Measurements from ENCODE around the gene CASP3. TPM values are rescaled to one million over a fixed set of nuclear protein-coding genes. Genes with fewer than 3 reads are reported as not detected.

CASP3 gene
- total and polyA plus RNA-seq, 9 of the 15 experiments (the other 6 are each of a cell fraction or from before 2014, with no cell fraction given): 17.6 to 40.1 (median 31.8) TPM

DNA sequence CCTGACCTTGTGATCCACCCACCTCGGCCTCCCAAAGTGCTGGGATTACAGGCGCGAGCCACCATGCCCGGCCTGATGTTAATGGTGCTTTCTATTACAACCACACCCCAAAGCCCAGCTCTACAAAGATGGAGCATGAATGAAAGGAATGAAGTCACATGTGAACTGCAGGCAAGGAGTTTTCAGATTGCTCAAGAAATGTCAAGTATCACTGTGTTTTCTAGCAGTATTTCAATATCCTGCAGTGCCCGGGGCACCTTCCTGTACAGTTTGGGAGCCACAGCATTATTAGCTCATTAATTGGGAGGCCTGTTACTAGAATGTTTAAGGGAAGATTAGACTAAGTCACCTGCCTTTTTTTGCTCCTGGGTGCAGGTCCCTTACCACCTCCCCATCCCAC, 40.4 kb upstream of the CASP3 start:
- intact Hi-C loops (cut with micrococcal nuclease): no loop called here
- TF ChIP-seq CBX1 (IDR thresholded peaks at IDR 0.05; ENCODE audit: low read depth) (no peak), SRSF1 (IDR thresholded peaks at IDR 0.05; ENCODE audit: low read depth, low read length) (no peak), SREBF2 (CRISPR knock-in tag; IDR thresholded peaks at IDR 0.05) (no peak)
- TF ChIP-seq, protein P1, sequence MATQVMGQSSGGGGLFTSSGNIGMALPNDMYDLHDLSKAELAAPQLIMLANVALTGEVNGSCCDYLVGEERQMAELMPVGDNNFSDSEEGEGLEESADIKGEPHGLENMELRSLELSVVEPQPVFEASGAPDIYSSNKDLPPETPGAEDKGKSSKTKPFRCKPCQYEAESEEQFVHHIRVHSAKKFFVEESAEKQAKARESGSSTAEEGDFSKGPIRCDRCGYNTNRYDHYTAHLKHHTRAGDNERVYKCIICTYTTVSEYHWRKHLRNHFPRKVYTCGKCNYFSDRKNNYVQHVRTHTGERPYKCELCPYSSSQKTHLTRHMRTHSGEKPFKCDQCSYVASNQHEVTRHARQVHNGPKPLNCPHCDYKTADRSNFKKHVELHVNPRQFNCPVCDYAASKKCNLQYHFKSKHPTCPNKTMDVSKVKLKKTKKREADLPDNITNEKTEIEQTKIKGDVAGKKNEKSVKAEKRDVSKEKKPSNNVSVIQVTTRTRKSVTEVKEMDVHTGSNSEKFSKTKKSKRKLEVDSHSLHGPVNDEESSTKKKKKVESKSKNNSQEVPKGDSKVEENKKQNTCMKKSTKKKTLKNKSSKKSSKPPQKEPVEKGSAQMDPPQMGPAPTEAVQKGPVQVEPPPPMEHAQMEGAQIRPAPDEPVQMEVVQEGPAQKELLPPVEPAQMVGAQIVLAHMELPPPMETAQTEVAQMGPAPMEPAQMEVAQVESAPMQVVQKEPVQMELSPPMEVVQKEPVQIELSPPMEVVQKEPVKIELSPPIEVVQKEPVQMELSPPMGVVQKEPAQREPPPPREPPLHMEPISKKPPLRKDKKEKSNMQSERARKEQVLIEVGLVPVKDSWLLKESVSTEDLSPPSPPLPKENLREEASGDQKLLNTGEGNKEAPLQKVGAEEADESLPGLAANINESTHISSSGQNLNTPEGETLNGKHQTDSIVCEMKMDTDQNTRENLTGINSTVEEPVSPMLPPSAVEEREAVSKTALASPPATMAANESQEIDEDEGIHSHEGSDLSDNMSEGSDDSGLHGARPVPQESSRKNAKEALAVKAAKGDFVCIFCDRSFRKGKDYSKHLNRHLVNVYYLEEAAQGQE (IDR thresholded peaks at IDR 0.05; ENCODE audit: borderline replicate concordance): no peak
- TF ChIP-seq, protein P1 (CRISPR knock-in tag; IDR thresholded peaks at IDR 0.05; ENCODE audit: low read depth): no peak

More for the DNA sequence above, 40.4 kb upstream of the CASP3 start:
- peaks cover 6 to 7% of the 10 kb centered on the region in 2 experiments; a peak in 3 of 5 replicates for H3K4me1 ChIP-seq (replicated peaks in 1 of 2; ENCODE audit: control insufficient read depth in 2 of 2, insufficient read depth in 2 of 2, low read length in 2 of 2)
- ChIA-PET CTCF (ENCODE audit: low intra/inter-chr PET ratio) (no interaction called here), POLR2A (interaction anchor here (1.3 kb wide), 1 partner anchor 11 kb away, joined by 3 read pairs; no protein-coding TSS in a partner anchor)
- FAIRE-seq (no peak), DNase-seq (ENCODE audit: extremely low read depth in 1 of 4, low spot score in 3 of 4) (no peak), ATAC-seq (no peak)
- no peaks in the 10 kb centered on the region for H3K27me3 ChIP-seq (ENCODE audit: control insufficient read depth in 2 of 2, insufficient read depth in 2 of 2, low read length in 2 of 2)
- H3K36me3 ChIP-seq (ENCODE audit: control insufficient read depth, insufficient read depth, low read length): peaks cover 23% of the 10 kb centered on the region
- H3K9ac ChIP-seq (ENCODE audit: insufficient read depth in 1 of 2, low read depth in 2 of 2, low read length in 2 of 2): no peak overlapping the region
- H3K4me3 ChIP-seq: no peak overlapping the region
- peaks cover 5% of the 10 kb centered on the region for H3K9me1 ChIP-seq (ENCODE audit: control insufficient read depth, insufficient read depth, low read length)
- BruUV-seq (replicated peaks): no TSS peak
- no peaks in the 10 kb centered on the region for H3K9me3 ChIP-seq (replicated peaks; ENCODE audit: control insufficient read depth, insufficient read depth, low read depth, low read length)
- in situ Hi-C loops (cut with MboI): no loop called here
- H3K79me2 ChIP-seq (ENCODE audit: control insufficient read depth, insufficient read depth, low read length): no peaks in the 10 kb centered on the region
- no peaks in the 10 kb centered on the region for H4K20me1 ChIP-seq (replicated peaks; ENCODE audit: control insufficient read depth, insufficient read depth, low read length)
- no peak overlapping the region for H2AFZ ChIP-seq (ENCODE audit: low read depth, low read length)
- no peak overlapping the region for H3K27ac ChIP-seq (ENCODE audit: extremely low read depth, low read depth, low read length)
- 57% methylated on average over 5 of the region's 5 CpGs for WGBS (ENCODE audit: insufficient coverage, low coverage, missing lambda C conversion rate)
- H3K4me2 ChIP-seq (ENCODE audit: insufficient read depth, low read length): no peak overlapping the region
